Femur (tissue), 1 donor: ENCODE results near the gene AK3.
"Not testable (repeated sequence)": the region's sequence is repeated elsewhere in the genome, so short reads cannot be mapped to it uniquely, and the experiment has no call there.

Experiments used
- DNase-seq: peaks from one replicate; pipeline ENCODE4 v3.0.0-alpha.2; 2017

AK3 gene

GRCh38 chr9:4740638-4741364 lies at the start of gene AK3:
AK3 (minus strand) TSS chr9:4741202; CDS start chr9:4741087, 115 bp downstream.
- peak; percentile 94 for DNase-seq

- DNase-seq = no peak
Measured at GRCh38 chr9:4788703-4789102, 47.7 kb upstream of the AK3 start.

- no peak for DNase-seq
Measured at GRCh38 chr9:4787876-4788275, 46.9 kb upstream of the AK3 start.

GRCh38 chr9:4786599-4786998 lies 45.6 kb upstream of the AK3 start:
- no peak for DNase-seq

GRCh38 chr9:4784403-4784802 lies 43.4 kb upstream of the AK3 start:
- DNase-seq = no peak

GRCh38 chr9:4783191-4783590 lies 42.2 kb upstream of the AK3 start:
- not testable (repeated sequence) for DNase-seq

- DNase-seq = no peak
Measured at GRCh38 chr9:4781408-4781807, 40.4 kb upstream of the AK3 start.

- no peak for DNase-seq
Measured at GRCh38 chr9:4780651-4781050, 39.6 kb upstream of the AK3 start.

GRCh38 chr9:4774958-4775357 lies 34.0 kb upstream of the AK3 start:
- not testable (repeated sequence) for DNase-seq

- DNase-seq = no peak
Measured at GRCh38 chr9:4774209-4774608, 33.2 kb upstream of the AK3 start.

- no peak for DNase-seq
Measured at GRCh38 chr9:4771788-4772187, 30.8 kb upstream of the AK3 start.

GRCh38 chr9:4769321-4770080 lies 28.5 kb upstream of the AK3 start:
- DNase-seq = no peak

- no peak for DNase-seq
Measured at GRCh38 chr9:4768681-4769080, 27.7 kb upstream of the AK3 start.

GRCh38 chr9:4764033-4764432 lies 23.0 kb upstream of the AK3 start:
- no peak for DNase-seq

GRCh38 chr9:4762886-4763541 lies 22.0 kb upstream of the AK3 start:
- DNase-seq = peak; percentile 57

- DNase-seq = peak; percentile 74
Measured at GRCh38 chr9:4762108-4762885, 21.3 kb upstream of the AK3 start.

GRCh38 chr9:4760122-4760521 lies 19.1 kb upstream of the AK3 start:
- DNase-seq = no peak

- DNase-seq = no peak
Measured at GRCh38 chr9:4756420-4756819, 15.4 kb upstream of the AK3 start.

- DNase-seq = no peak
Measured at GRCh38 chr9:4755026-4755609, 14.1 kb upstream of the AK3 start.

- DNase-seq = not testable (repeated sequence)
Measured at GRCh38 chr9:4754530-4754929, 13.5 kb upstream of the AK3 start.

- DNase-seq = no peak
Measured at GRCh38 chr9:4750023-4750673, 9.1 kb upstream of the AK3 start.

GRCh38 chr9:4748612-4749011 lies 7.6 kb upstream of the AK3 start:
- DNase-seq = no peak
